Endometrial microvascular endothelial cells (primary cell): ENCODE measurements around the gene CSAG2. TPM values are rescaled to one million over a fixed set of nuclear protein-coding genes. Genes with fewer than 3 reads are reported as not detected.
"Not testable (repeated sequence)": the region's sequence is repeated elsewhere in the genome, so short reads cannot be mapped to it uniquely, and the experiment has no call there.

Experiments
- in situ Hi-C: cut with HindIII; loops from 2 replicates; pipeline ENCODE4 v1.10.0; 2017; ENCODE audit warnings: low sequenced_read_pairs, low pct_unique_long_range_greater_than_20kb; ENCODE audit errors: inconsistent ontology term
- total RNA-seq: library from RNA; depleted of rRNA; stranded (reverse); fragments of >200 nt; gene quantifications from one replicate; pipeline ENCODE4 v1.2.3, GENCODE V29; 2015; ENCODE audit errors: inconsistent ontology term

Gene CSAG2
- total RNA-seq = not detected

DNA sequence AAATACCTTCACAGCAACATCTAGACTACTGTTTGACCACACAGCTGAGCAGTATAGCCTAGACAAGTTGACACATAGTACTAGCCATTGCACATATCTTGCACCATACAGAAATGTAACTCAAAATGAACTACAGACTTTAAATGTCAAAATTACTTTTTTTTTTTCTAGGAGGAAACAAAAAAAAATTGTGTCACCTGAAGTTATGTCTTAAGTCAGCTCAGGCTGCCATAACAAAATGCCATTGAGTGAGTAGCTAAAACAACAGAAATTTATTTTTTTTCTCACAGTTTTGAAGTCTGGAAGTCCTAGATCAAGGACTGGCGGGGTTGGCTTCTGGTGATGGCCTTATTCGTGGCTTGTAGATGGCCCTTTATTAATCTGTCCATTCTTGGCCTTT, at the start of gene CSAG2:
TSS of gene CSAG2 (minus strand) at position 101 of the 400 bp plus-strand sequence. CDS start 161 bp downstream, outside the sequence.
- in situ Hi-C loops = not testable (repeated sequence)

- in situ Hi-C loops = not testable (repeated sequence)
These were observed 45.8 kb upstream of the CSAG2 start for GRCh38 chrX:152754871-152755270.

DNA sequence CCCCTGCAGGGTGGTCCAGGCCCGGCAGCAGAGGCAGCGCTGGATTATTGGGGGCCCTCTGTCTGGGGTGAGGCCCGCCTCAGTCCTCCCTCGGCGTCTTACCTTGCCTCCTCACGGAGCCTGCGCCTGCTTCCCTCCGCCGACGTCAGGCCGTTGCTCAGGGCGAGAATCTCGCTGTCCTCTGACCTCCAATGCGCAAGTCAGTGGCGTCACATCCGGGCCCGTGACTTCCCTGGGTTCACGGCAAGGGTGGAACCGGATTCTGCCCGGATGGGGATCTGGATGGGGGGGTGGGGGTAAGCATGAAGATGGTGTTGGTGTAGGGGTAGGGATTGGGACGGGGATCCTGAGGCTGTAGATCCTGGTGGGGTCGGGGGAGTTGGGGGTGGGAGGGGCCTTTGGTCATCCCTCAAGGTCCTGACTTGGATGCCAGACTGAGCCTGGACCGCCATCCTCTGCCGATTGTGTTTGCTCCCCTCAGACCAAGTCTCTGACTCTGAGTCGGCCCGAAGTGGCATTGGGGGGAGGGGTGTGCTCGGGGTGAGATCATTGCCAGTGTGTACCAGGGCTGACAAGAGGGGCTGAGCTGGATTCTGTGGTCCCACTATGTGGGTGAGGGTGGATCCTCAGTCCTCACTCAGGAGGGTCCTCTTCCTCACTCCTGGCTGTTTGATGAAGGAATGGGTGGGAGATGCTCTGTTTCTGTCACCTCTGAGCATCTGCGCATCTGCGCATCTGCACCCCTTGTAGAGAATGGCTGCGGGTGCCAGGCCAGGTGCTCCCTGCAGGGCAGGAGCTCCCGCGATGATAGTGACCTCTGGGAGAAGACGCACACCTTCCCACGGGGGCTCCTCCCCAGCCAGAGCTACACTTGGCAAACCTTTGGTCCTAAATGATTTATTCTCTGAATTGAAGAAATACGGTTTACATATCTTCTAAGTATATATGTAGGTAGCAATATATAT, 44.9 kb upstream of the CSAG2 start, which contains the start of gene MAGEA2:
TSS of gene MAGEA2 (minus strand) at position 157 of the 965 bp plus-strand sequence. CDS start 2,479 bp downstream, outside the sequence.
- in situ Hi-C loops = not testable (repeated sequence)

GRCh38 chrX:152738560-152738959, 29.5 kb upstream of the CSAG2 start:
- in situ Hi-C loops = no loop called here

DNA sequence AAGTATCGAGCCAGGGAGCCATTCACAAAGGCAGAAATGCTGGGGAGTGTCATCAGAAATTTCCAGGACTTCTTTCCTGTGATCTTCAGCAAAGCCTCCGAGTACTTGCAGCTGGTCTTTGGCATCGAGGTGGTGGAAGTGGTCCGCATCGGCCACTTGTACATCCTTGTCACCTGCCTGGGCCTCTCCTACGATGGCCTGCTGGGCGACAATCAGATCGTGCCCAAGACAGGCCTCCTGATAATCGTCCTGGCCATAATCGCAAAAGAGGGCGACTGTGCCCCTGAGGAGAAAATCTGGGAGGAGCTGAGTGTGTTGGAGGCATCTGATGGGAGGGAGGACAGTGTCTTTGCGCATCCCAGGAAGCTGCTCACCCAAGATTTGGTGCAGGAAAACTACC, 27.5 kb upstream of the CSAG2 start:
- in situ Hi-C loops = not testable (repeated sequence)

DNA sequence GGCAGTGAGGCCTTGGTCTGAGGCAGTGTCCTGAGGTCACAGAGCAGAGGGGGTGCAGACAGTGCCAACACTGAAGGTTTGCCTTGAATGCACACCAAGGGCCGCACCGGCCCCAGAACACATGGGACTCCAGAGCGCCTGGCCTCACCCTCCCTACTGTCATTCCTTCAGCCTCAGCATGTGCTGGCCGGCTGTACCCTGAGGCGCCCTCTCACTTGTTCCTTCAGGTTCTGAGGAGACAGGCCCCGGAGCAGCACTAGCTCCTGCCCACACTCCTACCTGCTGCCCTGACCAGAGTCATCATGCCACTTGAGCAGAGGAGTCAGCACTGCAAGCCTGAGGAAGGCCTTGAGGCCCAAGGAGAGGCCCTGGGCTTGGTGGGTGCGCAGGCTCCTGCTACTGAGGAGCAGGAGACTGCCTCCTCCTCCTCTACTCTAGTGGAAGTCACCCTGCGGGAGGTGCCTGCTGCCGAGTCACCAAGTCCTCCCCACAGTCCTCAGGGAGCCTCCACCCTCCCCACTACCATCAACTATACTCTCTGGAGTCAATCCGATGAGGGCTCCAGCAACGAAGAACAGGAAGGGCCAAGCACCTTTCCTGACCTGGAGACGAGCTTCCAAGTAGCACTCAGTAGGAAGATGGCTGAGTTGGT, 26.9 kb upstream of the CSAG2 start:
- in situ Hi-C loops = no loop called here

DNA sequence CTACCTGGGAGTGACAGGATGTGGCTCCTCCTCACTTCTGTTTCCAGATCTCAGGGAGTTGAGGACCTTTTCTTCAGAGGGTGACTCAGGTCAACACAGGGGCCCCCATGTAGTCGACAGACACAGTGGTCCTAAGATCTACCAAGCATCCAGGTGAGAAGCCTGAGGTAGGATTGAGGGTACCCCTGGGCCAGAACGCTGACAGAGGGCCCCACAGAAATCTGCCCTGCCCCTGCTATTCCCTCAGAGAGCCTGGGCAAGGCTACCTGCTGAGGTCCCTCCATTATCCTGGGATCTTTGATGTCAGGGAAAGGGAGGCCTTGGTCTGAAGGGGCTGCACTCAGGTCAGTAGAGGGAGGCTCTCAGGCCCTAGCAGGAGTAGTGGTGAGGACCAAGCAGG, 26.0 kb upstream of the CSAG2 start:
- in situ Hi-C loops = no loop called here

- in situ Hi-C loops = not testable (repeated sequence)
These were observed 25.2 kb upstream of the CSAG2 start for GRCh38 chrX:152734143-152734858.

GRCh38 chrX:152733261-152733975, 24.3 kb upstream of the CSAG2 start, which contains the start of the genes CSAG1 and MAGEA12:
Gene CSAG1 (minus strand): TSS chrX:152733721. CDS start chrX:152732460, 1,261 bp downstream.
Gene MAGEA12 (plus strand): TSS chrX:152733757. CDS start chrX:152736162, 2,405 bp downstream.
- in situ Hi-C loops = no loop called here

- in situ Hi-C loops = no loop called here
These were observed 16.3 kb upstream of the CSAG2 start for GRCh38 chrX:152725409-152725808.

DNA sequence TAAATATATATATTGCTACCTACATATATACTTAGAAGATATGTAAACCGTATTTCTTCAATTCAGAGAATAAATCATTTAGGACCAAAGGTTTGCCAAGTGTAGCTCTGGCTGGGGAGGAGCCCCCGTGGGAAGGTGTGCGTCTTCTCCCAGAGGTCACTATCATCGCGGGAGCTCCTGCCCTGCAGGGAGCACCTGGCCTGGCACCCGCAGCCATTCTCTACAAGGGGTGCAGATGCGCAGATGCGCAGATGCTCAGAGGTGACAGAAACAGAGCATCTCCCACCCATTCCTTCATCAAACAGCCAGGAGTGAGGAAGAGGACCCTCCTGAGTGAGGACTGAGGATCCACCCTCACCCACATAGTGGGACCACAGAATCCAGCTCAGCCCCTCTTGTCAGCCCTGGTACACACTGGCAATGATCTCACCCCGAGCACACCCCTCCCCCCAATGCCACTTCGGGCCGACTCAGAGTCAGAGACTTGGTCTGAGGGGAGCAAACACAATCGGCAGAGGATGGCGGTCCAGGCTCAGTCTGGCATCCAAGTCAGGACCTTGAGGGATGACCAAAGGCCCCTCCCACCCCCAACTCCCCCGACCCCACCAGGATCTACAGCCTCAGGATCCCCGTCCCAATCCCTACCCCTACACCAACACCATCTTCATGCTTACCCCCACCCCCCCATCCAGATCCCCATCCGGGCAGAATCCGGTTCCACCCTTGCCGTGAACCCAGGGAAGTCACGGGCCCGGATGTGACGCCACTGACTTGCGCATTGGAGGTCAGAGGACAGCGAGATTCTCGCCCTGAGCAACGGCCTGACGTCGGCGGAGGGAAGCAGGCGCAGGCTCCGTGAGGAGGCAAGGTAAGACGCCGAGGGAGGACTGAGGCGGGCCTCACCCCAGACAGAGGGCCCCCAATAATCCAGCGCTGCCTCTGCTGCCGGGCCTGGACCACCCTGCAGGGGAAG, 5.0 kb upstream of the CSAG2 start, which contains the start of gene MAGEA2B:
TSS of gene MAGEA2B (plus strand) at position 814 of the 973 bp plus-strand sequence. CDS start 2,479 bp downstream, outside the sequence.
- in situ Hi-C loops = not testable (repeated sequence)

DNA sequence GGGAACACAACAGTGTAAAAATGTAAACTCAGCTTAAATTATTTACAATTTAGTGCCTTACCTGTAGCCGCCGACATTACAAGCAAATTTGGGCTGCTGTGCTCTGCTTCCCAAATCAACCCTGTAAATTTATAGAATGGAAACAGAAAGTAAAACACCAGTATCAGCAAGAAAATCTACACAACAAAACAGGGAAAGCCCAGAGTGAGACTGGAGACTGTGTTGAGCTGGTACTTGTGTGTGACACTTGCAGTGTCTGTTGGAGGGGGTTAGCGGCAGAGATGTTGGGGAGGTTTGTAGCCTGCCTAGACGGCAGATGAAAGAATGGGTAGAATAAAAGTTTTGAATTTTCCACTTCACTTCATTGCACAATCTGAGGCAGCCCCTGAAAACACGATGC, 4.1 kb upstream of the CSAG2 start:
- in situ Hi-C loops = not testable (repeated sequence)

GRCh38 chrX:152706500-152706899, 2.6 kb downstream of the CSAG2 start:
- in situ Hi-C loops = not testable (repeated sequence)

DNA sequence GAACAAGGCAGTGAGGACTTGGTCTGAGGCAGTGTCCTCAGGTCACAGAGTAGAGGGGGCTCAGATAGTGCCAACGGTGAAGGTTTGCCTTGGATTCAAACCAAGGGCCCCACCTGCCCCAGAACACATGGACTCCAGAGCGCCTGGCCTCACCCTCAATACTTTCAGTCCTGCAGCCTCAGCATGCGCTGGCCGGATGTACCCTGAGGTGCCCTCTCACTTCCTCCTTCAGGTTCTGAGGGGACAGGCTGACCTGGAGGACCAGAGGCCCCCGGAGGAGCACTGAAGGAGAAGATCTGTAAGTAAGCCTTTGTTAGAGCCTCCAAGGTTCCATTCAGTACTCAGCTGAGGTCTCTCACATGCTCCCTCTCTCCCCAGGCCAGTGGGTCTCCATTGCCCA, 8.7 kb downstream of the CSAG2 start:
- in situ Hi-C loops = not testable (repeated sequence)

DNA sequence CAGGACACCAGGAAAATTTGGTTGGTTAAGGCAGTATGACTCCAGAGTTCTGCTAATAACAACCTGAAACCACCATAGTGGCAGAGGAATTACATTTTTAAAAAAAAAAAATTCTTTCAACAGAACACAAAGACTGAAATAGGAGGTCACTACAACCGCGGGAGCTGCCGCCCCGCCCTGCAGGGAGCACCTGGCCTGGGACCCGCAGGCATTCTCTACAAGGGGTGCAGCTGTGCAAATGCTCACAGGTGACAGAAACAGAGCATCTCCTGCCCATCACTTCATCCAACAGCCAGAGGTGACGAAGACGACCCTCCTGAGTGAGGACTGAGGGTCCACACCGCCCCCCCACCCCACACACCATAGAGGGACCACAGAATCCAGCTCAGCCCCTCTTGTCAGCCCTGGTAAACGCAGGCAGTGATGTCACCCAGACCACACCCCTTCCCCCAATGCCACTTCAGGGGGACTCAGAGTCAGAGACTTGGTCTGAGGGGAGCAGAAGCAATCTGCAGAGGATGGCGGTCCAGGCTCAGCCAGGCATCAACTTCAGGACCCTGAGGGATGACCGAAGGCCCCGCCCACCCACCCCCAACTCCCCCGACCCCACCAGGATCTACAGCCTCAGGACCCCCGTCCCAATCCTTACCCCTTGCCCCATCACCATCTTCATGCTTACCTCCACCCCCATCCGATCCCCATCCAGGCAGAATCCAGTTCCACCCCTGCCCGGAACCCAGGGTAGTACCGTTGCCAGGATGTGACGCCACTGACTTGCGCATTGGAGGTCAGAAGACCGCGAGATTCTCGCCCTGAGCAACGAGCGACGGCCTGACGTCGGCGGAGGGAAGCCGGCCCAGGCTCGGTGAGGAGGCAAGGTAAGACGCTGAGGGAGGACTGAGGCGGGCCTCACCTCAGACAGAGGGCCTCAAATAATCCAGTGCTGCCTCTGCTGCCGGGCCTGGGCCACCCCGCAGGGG, 10.8 kb downstream of the CSAG2 start, which contains the start of gene MAGEA3:
TSS of gene MAGEA3 (plus strand) at position 843 of the 980 bp plus-strand sequence. CDS start 2,039 bp downstream, outside the sequence.
- in situ Hi-C loops = not testable (repeated sequence)

GRCh38 chrX:152681012-152681411, 28.1 kb downstream of the CSAG2 start:
- in situ Hi-C loops = not testable (repeated sequence)
